Activated naive CD8-positive, alpha-beta T cell treated with anti-CD3 and anti-CD28 coated beads for 36 hours (primary cell): ENCODE data around the gene TMA16. TPM values are rescaled to one million over a fixed set of nuclear protein-coding genes. Genes with fewer than 3 reads are reported as not detected.
"Not testable (repeated sequence)": the region's sequence is repeated elsewhere in the genome, so short reads cannot be mapped to it uniquely, and the experiment has no call there.

ENCODE experiments used
- DNase-seq: peaks from one replicate; pipeline ENCODE4 v3.0.0; 2021
- H3K27ac Mint-ChIP-seq: one replicate; pipeline ENCODE4 v1.8.0; 2022; ENCODE audit warnings: mild to moderate bottlenecking, moderate library complexity, mixed read lengths
- H3K27me3 Mint-ChIP-seq: one replicate; pipeline ENCODE4 v1.8.0; 2022; ENCODE audit warnings: mild to moderate bottlenecking, mixed read lengths
- H3K36me3 Mint-ChIP-seq: one replicate; pipeline ENCODE4 v1.8.0; 2021; ENCODE audit warnings: mild to moderate bottlenecking, mixed read lengths
- H3K4me1 Mint-ChIP-seq: one replicate; pipeline ENCODE4 v1.8.0; 2021; ENCODE audit warnings: mixed read lengths
- H3K4me3 Mint-ChIP-seq: one replicate; pipeline ENCODE4 v1.8.0; 2022; ENCODE audit warnings: mild to moderate bottlenecking, moderate library complexity, mixed read lengths
- H3K9me3 Mint-ChIP-seq: one replicate; pipeline ENCODE4 v1.8.0; 2022; ENCODE audit warnings: mixed read lengths
- total RNA-seq, 2 experiments: library from RNA; stranded (reverse); gene quantifications; one replicate each; pipeline ENCODE4 v1.2.3, GENCODE V29; 2021

TMA16 gene
- 10 to 100 TPM; 48.4 to 57.4 TPM for total RNA-seq

DNA sequence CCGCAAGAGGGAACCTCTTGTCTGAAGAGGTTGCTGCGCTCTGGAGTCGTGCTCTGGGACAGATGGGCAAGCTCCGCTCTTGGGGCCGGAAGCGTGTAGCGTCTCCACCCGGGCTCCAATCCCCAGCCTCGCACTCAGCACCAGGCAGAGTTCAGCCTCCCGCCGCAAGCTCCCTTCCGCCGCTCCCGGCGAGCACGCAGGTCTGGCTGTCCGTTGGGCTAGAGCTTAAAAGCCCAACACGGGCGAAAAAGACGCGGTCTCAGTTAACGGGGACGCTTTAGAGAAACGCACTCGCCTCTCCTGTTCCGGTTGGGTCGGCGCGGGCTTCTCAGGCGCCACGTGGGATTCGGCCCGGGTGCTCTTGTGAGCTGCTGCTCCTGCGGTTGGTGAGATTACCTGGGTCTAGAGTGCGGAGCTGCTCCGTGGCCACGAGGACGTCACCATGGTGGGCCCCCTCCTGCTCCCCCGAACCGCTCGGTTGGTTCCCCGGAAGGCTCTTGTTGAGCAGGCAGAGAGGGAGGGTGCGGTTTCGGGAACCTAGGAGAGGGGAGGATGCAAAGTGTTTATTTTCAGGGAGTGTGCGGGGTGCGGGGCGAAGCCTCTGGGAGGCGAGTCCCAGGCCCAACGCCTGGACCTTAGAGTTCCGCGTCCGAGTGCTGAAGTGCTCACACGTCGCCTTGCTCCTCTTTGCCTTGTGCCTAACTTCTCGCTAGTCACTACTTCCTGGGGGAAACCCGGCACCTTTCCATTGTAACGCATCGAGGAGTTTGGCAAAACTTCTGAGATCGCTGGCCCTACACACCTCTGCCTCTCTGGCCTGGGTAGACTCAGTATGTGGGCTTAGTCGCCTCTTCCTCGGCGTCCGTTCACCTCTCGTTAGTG lies at the start of gene TMA16:
TMA16 (plus strand) TSS at position 331 of the 882 bp plus-strand sequence; CDS start at position 443, 112 bp downstream.
- H3K9me3 Mint-ChIP-seq: no peaks in the 10 kb centered on the region
- peaks cover 9% of the 10 kb centered on the region for H3K27me3 Mint-ChIP-seq
- H3K36me3 Mint-ChIP-seq: peaks cover 24% of the 10 kb centered on the region
- H3K27ac Mint-ChIP-seq: peak within 1 kb of the TSS; percentile 100
- H3K4me1 Mint-ChIP-seq: peaks cover 24% of the 10 kb centered on the region
- DNase-seq: peak; percentile 90
- peak within 1 kb of the TSS; percentile 99 for H3K4me3 Mint-ChIP-seq

DNA sequence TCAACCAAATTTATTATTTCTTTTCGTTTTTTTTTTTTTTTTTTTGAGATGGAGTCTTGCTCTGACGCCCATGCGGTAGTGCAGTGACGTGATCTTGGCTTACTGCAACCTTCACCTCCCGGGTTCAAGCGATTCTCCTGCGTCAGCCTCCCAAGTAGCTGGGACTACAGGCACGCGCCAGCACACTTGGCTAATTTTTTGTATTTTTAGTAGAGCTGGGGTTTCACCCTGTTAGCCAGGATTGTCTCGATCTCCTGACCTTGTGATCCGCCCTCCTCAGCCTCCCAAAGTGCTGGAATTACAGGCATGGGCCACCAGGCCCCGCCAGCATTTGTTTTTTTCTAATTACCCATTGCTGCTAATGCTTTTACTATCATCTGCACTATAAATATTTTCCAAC lies 47.5 kb upstream of the TMA16 start:
- not testable (repeated sequence) for H3K4me1 Mint-ChIP-seq, H3K27me3 Mint-ChIP-seq, DNase-seq, H3K27ac Mint-ChIP-seq, H3K4me3 Mint-ChIP-seq, H3K36me3 Mint-ChIP-seq, H3K9me3 Mint-ChIP-seq

DNA sequence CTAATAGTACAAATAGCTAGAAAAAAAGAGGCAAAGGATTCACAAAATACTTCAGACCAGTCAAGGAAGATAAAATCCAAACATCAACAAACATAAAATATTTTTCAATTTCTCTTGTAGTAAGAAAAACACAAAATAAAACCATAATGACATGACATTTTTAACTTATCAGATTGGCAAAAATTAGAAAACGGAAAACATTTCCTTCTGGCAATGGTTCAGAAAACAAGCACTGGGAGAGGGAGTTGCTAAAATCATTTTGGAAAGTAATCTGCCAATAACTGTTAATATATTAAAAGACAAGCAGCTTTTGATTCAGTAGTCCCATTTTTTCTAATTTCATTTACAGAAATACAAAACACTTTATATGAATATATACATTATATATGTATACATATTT lies 47.0 kb upstream of the TMA16 start:
- Mint-ChIP-seq H3K9me3 (no peaks in the 10 kb centered on the region), H3K36me3 (no peaks in the 10 kb centered on the region), H3K4me3 (no peak overlapping the region), H3K27ac (no peak overlapping the region), H3K4me1 (no peaks in the 10 kb centered on the region), H3K27me3 (peaks cover 6% of the 10 kb centered on the region)
- DNase-seq: no peak

DNA sequence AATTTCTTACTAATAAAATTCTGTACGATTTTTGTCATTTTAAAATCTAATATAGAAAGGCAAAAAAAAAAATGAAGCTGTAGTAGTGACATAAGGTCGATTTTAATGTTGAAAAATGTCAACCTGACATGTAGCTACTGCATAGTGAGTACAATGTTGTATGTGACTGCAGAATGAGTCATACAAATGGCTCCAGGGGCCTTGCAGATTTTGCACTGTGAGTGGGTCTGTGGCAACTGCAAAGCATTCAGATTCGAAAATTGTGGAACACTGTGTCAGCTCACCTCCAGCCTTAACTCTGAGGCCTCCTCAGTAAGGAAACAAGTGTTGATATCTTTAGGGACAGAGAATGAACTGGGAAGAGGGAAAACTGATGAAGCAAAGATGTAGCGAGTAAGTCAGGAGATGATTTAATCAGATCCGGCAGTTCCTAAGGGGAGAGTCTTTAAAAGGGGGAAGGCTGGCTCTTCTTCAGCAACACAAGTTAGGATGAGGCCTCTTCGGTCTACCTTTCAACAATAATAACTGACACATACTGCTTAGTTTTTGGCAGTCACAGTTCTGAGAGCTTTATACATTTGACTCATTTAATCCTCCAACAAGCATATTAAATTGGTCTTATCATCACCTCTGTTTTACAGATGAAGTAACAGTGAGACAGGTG lies 45.8 kb upstream of the TMA16 start:
- Mint-ChIP-seq H3K27ac (no peak overlapping the region), H3K4me1 (no peaks in the 10 kb centered on the region), H3K27me3 (no peaks in the 10 kb centered on the region), H3K4me3 (no peak overlapping the region), H3K36me3 (no peaks in the 10 kb centered on the region), H3K9me3 (no peaks in the 10 kb centered on the region)
- DNase-seq: no peak

DNA sequence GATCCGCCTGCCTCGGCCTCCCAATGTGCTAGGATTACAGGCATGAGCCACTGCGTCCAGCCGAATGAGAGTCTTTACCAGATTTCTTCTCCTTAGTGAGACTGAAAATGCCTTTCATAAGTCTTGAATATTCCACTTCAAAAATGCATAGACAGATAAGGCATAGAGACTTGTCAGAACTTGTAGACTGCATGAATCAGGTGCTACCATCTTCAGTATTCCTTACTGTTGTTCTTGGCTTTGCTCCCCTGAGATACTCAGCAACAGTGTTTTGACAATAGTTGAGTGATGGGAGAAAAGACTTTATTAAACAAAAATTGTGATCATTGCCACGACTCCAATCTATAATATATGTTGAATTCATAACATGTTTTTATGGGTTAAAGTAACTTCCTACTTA lies 31.9 kb upstream of the TMA16 start:
- H3K36me3 Mint-ChIP-seq: no peaks in the 10 kb centered on the region

DNA sequence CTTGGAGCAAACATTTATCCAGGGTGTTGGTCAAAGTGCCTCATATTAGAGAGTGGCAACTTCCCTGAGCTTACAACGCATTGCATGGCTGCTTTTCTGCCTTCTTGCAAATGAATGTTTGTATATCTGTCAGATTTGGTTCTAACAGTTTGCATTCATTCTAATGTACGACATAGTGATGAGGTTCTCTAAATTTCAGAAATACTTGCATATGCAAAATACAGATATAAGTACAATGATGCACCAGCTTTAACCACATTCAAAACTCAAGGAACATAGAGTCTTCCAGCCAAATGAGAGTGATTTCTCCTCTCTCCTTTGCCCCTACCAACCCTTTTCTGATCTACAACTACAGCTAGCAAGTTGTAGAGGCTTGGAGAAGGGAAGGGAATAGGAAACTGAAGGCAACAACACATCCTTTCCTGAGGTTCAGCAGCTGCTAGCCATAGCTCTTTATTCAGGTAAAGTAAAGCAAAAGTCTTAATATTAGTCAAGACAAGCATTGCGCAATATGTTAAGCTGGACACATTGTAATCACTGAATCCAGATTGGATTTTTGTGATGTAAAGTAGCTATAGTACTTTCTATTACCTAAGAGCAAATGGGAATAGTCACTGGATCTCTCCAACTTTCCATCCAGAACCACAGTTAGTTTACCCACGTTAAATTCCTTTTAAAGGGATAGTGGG lies 27.3 kb upstream of the TMA16 start:
- H3K9me3 Mint-ChIP-seq: no peaks in the 10 kb centered on the region
- H3K27ac Mint-ChIP-seq: no peak overlapping the region
- H3K4me3 Mint-ChIP-seq: no peak overlapping the region
- H3K4me1 Mint-ChIP-seq: no peaks in the 10 kb centered on the region
- no peaks in the 10 kb centered on the region for H3K36me3 Mint-ChIP-seq
- peaks cover 16% of the 10 kb centered on the region for H3K27me3 Mint-ChIP-seq
- no peak for DNase-seq

More for the DNA sequence above, 31.9 kb upstream of the TMA16 start:
- no peak for DNase-seq
- no peak overlapping the region for H3K27ac Mint-ChIP-seq
- no peaks in the 10 kb centered on the region for H3K9me3 Mint-ChIP-seq
- H3K4me1 Mint-ChIP-seq: no peaks in the 10 kb centered on the region
- H3K4me3 Mint-ChIP-seq: no peak overlapping the region
- H3K27me3 Mint-ChIP-seq: peaks cover 19% of the 10 kb centered on the region

DNA sequence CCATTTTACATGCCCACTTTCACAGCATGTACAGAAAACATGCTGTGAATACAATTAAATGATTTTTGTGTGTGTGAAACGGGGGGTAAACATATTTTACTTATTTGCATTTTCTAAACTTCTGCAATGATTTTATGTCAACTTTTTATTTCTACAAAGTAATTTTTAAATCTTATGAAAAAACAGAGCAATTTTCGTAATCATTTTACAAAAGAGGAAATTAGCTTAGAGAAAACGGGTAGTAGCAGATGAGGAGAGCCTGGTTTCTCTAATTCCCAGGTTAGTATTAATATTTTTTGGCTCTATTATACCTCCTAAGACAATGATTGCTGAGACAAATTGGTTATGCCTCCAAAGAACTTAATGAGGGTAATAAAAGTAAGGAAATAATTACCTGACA lies 24.1 kb upstream of the TMA16 start:
- H3K4me1 Mint-ChIP-seq: no peaks in the 10 kb centered on the region
- no peak for DNase-seq
- no peak overlapping the region for H3K4me3 Mint-ChIP-seq
- H3K36me3 Mint-ChIP-seq: no peaks in the 10 kb centered on the region
- H3K27ac Mint-ChIP-seq: no peak overlapping the region
- no peaks in the 10 kb centered on the region for H3K9me3 Mint-ChIP-seq
- peaks cover 8% of the 10 kb centered on the region for H3K27me3 Mint-ChIP-seq

GRCh38 chr4:163473130-163473529 lies 21.4 kb upstream of the TMA16 start:
- Mint-ChIP-seq H3K36me3 (no peaks in the 10 kb centered on the region), H3K27me3 (peaks cover 6% of the 10 kb centered on the region), H3K27ac (no peak overlapping the region), H3K9me3 (no peaks in the 10 kb centered on the region), H3K4me1 (no peaks in the 10 kb centered on the region), H3K4me3 (no peak overlapping the region)
- DNase-seq: no peak

GRCh38 chr4:163473576-163473975 lies 20.9 kb upstream of the TMA16 start, which contains the start of gene TKTL2:
Gene TKTL2, minus strand, starts transcription at chr4:163473754. Its CDS starts 20 bp downstream, at chr4:163473734.
- no peak within 1 kb of the TSS for H3K27ac Mint-ChIP-seq
- no peak within 1 kb of the TSS for H3K4me3 Mint-ChIP-seq
- no peaks in the 10 kb centered on the region for H3K36me3 Mint-ChIP-seq
- H3K27me3 Mint-ChIP-seq: peaks cover 2% of the 10 kb centered on the region
- H3K9me3 Mint-ChIP-seq: no peaks in the 10 kb centered on the region
- no peak for DNase-seq
- no peaks in the 10 kb centered on the region for H3K4me1 Mint-ChIP-seq

DNA sequence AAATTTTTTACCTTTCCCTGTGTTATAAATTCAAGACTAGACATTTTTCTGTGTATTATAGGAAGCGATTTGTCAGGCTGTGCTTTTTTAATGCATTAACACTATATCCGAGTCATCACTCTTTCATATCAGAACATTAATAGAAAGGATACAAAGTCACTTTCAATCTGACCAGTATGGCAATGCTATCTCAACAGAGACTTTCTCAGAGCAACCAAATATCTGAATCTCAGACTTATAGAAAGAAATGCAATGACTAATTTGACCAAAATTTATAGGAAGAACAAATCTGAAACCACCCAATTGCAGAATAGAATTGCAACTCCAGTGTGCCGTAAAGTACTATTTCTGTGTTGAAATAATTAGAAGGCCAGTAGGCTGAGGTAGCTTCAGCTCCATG lies 20.5 kb upstream of the TMA16 start:
- DNase-seq: no peak
- H3K36me3 Mint-ChIP-seq: no peaks in the 10 kb centered on the region
- no peaks in the 10 kb centered on the region for H3K9me3 Mint-ChIP-seq
- H3K4me1 Mint-ChIP-seq: no peaks in the 10 kb centered on the region
- H3K4me3 Mint-ChIP-seq: no peak overlapping the region
- H3K27me3 Mint-ChIP-seq: peaks cover 2% of the 10 kb centered on the region
- no peak overlapping the region for H3K27ac Mint-ChIP-seq

- DNase-seq: no peak
- H3K36me3 Mint-ChIP-seq: no peaks in the 10 kb centered on the region
- H3K27ac Mint-ChIP-seq: no peak overlapping the region
- peaks cover 5% of the 10 kb centered on the region for H3K27me3 Mint-ChIP-seq
- H3K4me1 Mint-ChIP-seq: no peaks in the 10 kb centered on the region
- H3K9me3 Mint-ChIP-seq: no peaks in the 10 kb centered on the region
- H3K4me3 Mint-ChIP-seq: no peak overlapping the region
Measured at GRCh38 chr4:163476761-163477438, 17.6 kb upstream of the TMA16 start.

GRCh38 chr4:163482190-163482589 lies 12.3 kb upstream of the TMA16 start:
- H3K4me1 Mint-ChIP-seq: no peaks in the 10 kb centered on the region
- H3K9me3 Mint-ChIP-seq: no peaks in the 10 kb centered on the region
- no peaks in the 10 kb centered on the region for H3K36me3 Mint-ChIP-seq
- no peak for DNase-seq
- H3K27me3 Mint-ChIP-seq: peaks cover 10% of the 10 kb centered on the region
- H3K27ac Mint-ChIP-seq: no peak overlapping the region
- no peak overlapping the region for H3K4me3 Mint-ChIP-seq

- Mint-ChIP-seq H3K36me3 (no peaks in the 10 kb centered on the region), H3K4me3 (no peak overlapping the region), H3K4me1 (no peaks in the 10 kb centered on the region), H3K9me3 (no peaks in the 10 kb centered on the region), H3K27ac (no peak overlapping the region), H3K27me3 (peaks cover 26% of the 10 kb centered on the region)
- DNase-seq: peak; percentile 34
Measured at GRCh38 chr4:163484906-163485305, 9.6 kb upstream of the TMA16 start.

- Mint-ChIP-seq H3K27ac (no peak overlapping the region), H3K4me3 (no peak overlapping the region), H3K36me3 (no peaks in the 10 kb centered on the region), H3K27me3 (peaks cover 31% of the 10 kb centered on the region), H3K9me3 (no peaks in the 10 kb centered on the region), H3K4me1 (no peaks in the 10 kb centered on the region)
- DNase-seq: no peak
Measured at GRCh38 chr4:163485589-163485988, 8.9 kb upstream of the TMA16 start.

DNA sequence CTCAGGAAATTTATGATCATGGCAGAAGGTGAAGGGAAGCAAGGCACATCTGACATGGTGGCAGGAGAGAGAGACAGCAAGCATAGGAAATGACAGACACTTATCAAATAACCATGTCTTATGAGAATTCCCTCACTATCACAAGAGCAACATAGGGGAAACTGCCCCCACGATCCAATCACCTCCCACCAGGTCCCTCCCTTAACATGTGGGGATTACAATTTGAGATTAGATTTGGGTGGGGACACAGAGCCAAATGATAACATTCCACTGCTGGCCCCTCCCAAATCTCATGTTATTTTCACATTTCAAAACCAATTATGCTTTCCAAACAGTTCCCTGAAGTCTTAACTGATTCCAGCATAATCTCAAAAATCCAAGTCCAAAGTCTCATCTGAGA lies 8.2 kb upstream of the TMA16 start:
- H3K36me3 Mint-ChIP-seq: no peaks in the 10 kb centered on the region
- DNase-seq: no peak
- no peak overlapping the region for H3K27ac Mint-ChIP-seq
- H3K4me3 Mint-ChIP-seq: no peak overlapping the region
- no peaks in the 10 kb centered on the region for H3K4me1 Mint-ChIP-seq
- peaks cover 31% of the 10 kb centered on the region for H3K27me3 Mint-ChIP-seq
- no peaks in the 10 kb centered on the region for H3K9me3 Mint-ChIP-seq
